GM12865 (cell line): ENCODE data around the gene KCNC1.

Source experiments
- DNase-seq: peaks from one replicate; pipeline ENCODE4 v3.0.0; 2010; ENCODE audit warnings: low read depth
- H3K4me3 ChIP-seq: 2 replicates; pipeline ENCODE4 v1.5.1; 2011; ENCODE audit warnings: mild to moderate bottlenecking, low read depth, low read length, control low read depth
- TF ChIP-seq, protein P1 (sequence below): IDR thresholded peaks from 2 replicates; pipeline ENCODE4 v1.5.1; 2011; ENCODE audit warnings: low read length, control low read depth, low read depth, inconsistent platforms; ENCODE audit not compliant: insufficient read depth; ENCODE audit errors: missing control alignments

KCNC1 gene

DNA sequence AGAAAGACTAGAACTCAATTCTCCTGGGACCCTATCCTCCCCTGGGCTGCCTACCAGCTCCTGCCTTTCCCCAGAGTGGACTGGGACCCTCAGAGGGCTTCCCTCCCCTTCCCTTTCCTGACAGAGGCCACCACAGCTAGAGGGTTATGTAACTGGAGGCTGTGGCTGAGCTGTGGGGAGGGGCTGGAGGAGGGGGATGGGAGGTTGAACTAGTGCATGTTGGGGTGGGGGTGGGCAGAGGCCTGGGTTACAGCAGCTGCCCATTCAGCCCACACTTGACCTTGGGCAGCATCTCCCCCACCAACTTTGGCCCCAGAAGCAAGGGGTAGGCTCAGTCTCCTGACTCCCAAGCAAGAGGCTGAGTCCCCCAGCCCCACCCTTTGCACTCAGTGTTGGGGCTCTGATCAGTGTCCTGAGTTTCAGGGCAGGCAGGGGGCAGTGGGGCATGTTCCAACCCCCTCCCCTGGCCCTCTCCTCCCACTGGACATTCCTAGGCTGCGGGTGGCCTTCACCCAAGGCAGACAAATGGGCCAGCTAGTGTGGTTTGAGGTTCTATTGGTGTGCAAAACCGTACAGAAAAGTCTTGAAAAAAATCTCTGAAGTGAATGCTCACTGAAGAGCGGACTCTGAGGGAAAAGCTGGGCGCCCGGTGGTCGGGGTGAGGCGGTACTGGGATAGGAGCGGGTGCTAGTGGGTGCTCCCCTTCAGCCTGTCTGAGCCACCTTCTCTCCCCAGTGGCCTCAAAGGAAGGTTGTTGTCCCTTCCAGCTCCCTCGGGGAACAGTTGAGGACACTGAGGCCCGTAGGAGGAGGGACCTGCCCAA is 3.8 kb downstream of the KCNC1 start:
- no peak for DNase-seq
- TF ChIP-seq, protein P1, sequence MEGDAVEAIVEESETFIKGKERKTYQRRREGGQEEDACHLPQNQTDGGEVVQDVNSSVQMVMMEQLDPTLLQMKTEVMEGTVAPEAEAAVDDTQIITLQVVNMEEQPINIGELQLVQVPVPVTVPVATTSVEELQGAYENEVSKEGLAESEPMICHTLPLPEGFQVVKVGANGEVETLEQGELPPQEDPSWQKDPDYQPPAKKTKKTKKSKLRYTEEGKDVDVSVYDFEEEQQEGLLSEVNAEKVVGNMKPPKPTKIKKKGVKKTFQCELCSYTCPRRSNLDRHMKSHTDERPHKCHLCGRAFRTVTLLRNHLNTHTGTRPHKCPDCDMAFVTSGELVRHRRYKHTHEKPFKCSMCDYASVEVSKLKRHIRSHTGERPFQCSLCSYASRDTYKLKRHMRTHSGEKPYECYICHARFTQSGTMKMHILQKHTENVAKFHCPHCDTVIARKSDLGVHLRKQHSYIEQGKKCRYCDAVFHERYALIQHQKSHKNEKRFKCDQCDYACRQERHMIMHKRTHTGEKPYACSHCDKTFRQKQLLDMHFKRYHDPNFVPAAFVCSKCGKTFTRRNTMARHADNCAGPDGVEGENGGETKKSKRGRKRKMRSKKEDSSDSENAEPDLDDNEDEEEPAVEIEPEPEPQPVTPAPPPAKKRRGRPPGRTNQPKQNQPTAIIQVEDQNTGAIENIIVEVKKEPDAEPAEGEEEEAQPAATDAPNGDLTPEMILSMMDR: no peak
- H3K4me3 ChIP-seq: no peak overlapping the region

DNA sequence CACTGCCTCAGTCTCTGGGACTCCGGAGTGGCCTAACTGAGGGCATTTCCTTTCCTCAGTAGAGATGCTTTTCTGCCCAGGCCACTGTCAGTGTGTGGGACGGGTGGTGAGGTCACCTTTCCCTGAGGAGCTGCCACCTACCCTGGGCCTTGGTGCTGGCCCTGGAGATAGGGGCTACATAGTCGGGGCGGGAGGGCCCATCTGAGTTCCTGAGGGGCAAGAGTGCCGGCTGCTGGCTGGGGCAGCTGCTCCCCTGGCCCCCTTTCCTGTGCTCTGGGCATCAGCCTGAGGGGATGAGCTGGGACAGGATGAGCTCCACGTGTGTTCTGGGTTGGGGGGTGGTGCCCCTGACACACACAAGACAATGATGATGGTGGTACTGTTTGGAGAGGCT is 5.4 kb downstream of the KCNC1 start:
- no peak overlapping the region for H3K4me3 ChIP-seq
- DNase-seq: no peak
- TF ChIP-seq, protein P1: no peak

DNA sequence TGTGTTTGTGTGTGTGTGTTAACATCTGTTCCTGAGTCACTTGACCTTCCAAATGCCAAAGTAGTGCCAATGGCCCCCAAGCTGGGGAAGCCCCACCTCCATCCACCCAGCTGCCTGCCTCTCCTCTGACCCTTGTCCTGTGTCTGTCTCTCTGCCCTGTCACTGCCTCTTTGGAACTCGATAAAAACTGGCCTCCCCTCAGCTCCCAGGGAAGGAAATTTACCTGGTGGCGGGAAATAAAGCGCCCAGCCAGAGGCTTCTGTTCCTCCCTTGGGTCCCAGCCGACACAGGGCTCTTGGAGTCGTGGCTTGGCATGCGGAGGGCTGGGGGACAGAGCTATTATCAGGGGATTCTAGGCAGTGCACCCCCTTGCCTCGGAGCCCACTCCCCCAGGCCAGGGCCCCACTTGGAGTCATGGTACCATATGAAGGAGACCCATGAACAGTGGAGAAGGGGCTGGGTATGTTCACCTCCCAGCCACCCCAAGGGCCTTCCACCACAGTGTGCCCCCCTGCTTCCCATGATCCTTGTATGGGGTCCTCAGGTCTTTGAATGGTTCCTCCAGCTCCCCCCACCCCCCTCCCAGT is 6.2 kb downstream of the KCNC1 start:
- TF ChIP-seq, protein P1: no peak
- H3K4me3 ChIP-seq: no peak overlapping the region
- DNase-seq: no peak

DNA sequence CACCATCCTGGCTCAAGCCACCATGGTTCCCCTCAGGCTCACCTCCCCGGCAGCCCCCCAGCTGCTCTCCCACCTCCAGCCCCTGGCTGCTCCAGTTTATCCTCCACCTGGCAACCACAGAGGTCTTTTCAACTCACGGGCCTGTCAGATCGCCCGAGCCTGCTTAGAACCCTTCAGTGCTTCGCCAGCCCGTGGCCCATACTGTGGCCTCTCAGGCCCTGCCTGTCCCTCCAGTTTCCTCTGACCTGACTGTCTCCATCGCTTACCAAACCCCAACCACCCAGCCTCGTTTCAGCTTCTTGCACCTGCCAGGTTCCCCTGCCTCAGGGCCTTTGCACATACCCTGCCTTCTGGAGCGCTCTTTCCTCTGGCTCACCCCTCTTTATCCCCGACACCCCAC is 6.9 kb downstream of the KCNC1 start:
- no peak overlapping the region for H3K4me3 ChIP-seq
- no peak for DNase-seq
- TF ChIP-seq, protein P1: no peak

DNA sequence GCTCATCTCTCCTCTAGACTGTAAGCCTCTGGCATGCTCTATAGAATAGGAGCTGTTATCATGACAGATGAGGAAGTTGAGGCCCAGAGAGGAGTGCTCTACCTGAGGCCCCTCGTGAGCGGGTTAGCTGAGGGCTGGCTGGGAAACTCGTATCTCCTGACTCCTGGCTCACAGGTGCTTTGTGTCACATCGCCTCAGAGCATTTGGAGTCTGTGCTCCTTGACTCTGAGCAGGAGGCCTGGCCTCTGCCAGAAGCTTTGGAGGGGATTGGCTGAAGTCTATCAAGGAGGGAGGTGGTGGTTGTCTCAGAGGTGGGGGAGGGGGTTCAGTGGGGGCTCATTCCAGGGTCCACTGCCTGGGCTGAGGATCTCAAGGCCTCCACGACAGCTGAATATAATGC is 7.4 kb downstream of the KCNC1 start:
- H3K4me3 ChIP-seq: no peak overlapping the region
- TF ChIP-seq, protein P1: no peak
- no peak for DNase-seq

DNA sequence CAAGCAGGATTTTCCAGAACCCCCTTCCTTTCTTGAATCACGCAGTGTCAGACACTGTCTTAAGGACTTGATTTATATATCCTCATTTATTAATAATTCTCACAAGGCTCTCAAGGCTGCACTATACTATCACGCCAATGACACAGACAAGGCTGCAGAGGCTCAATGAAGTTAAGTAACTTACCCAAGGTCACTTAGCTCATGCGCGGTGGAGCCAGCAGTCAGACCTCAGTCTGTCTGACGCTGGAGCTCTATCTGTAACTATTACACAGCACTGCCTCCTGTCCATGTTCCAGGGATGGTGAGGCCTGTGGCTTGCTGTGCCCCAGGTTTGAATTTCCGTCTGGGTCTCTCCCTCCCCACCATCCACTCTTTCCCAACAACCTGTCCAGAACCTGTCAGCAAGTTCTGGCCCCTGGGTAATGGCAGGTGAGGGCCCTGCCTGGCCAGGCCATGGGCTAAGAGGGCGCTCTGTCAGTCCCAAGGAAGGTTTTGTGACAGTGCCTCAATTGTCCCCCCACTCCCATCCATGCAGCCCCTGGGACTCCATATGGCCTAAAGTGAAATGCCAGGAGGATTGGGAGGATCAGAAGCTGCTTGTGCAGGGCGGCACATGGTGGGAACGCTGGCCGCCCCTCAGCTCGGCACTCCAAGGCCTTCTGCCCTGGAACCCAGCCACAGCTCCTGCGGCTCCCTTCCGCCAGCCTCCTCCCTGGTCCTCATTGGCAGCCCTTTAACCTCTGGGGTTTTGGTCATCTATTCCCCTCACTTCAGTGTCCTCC is 8.6 kb downstream of the KCNC1 start:
- H3K4me3 ChIP-seq: no peak overlapping the region
- TF ChIP-seq, protein P1: no peak
- no peak for DNase-seq
